Suprapubic skin (tissue), 4 donors: ENCODE measurements around the gene MLST8. TPM values are rescaled to one million over a fixed set of nuclear protein-coding genes. Genes with fewer than 3 reads are reported as not detected.

Experiments used
- DNase-seq, 2 donors: peaks; one replicate each; pipeline ENCODE4 v3.0.0-alpha.2; 2019; ENCODE audit warnings: low spot score in 2 of 2
- H3K27ac ChIP-seq: fragments of 200-600 bp; sonication (generic); one replicate; pipeline ENCODE4 v1.5.1; 2019
- H3K27me3 ChIP-seq: fragments of 200-600 bp; sonication (generic); one replicate; pipeline ENCODE4 v1.5.1; 2019
- H3K36me3 ChIP-seq: fragments of 200-600 bp; sonication (generic); one replicate; pipeline ENCODE4 v1.5.1; 2019
- H3K4me1 ChIP-seq: fragments of 200-600 bp; sonication (generic); one replicate; pipeline ENCODE4 v1.5.1; 2019
- H3K4me3 ChIP-seq: fragments of 200-600 bp; sonication (generic); one replicate; pipeline ENCODE4 v1.5.1; 2019; ENCODE audit warnings: mild to moderate bottlenecking
- H3K9me3 ChIP-seq: fragments of 200-600 bp; sonication (generic); one replicate; pipeline ENCODE4 v1.5.1; 2019
- EP300 ChIP-seq: sonication (generic); formaldehyde crosslinking; IDR thresholded peaks from one replicate; pipeline ENCODE4 v1.6.1; 2017; ENCODE audit warnings: antibody characterized with exemption
- POLR2A ChIP-seq, 2 donors: fragments of 450-650 bp; IDR thresholded peaks; one replicate each; pipeline ENCODE4 v1.6.1; 2017; ENCODE audit warnings: antibody characterized with exemption in 2 of 2, mild to moderate bottlenecking in 2 of 2, moderate library complexity in 2 of 2
- POLR2AphosphoS5 ChIP-seq, 3 donors: sonication (generic); formaldehyde crosslinking; IDR thresholded peaks; one replicate each; pipeline ENCODE4 v1.6.1; 2017; ENCODE audit warnings: antibody characterized with exemption in 3 of 3
- WGBS: methylation state at CpG from one replicate; pipeline ENCODE4 v1.1.5; 2018; 5-methylcytosine and 5-hydroxymethylcytosine counted together
- total RNA-seq, 4 donors: library from RNA; depleted of rRNA; stranded (reverse); fragments of >200 nt; gene quantifications; one replicate each; pipeline ENCODE4 v1.1.0, GENCODE V29; 2016
- TF ChIP-seq, protein P1 (sequence below), 2 donors: fragments of 200-600 bp in 1 of 2; fragments of 450-650 bp in 1 of 2; sonication (generic) in 1 of 2; IDR thresholded peaks; one replicate each; pipeline ENCODE4 v1.5.1; 2016 to 2019; ENCODE audit warnings: antibody characterized with exemption in 2 of 2, mild to moderate bottlenecking in 1 of 2, moderate library complexity in 1 of 2

Gene MLST8
- total RNA-seq, 4 donors from 2014 or later, result 52.3 to 69.5 (median 55.1) TPM

GRCh38 chr16:2171601-2172178 lies 33.6 kb upstream of the MLST8 start:
- WGBS, result 95% methylated on average over 11 of the region's 28 CpGs
- H3K27ac ChIP-seq, result no peak overlapping the region
- H3K9me3 ChIP-seq, result no peaks in the 10 kb centered on the region
- H3K4me3 ChIP-seq, result no peak overlapping the region
- no peaks in the 10 kb centered on the region for H3K4me1 ChIP-seq
- H3K36me3 ChIP-seq, result peaks cover 84% of the 10 kb centered on the region
- H3K27me3 ChIP-seq, result no peaks in the 10 kb centered on the region
- TF ChIP-seq POLR2AphosphoS5 (IDR thresholded peaks at IDR 0.05) (no peak), EP300 (no peak), POLR2A (IDR thresholded peaks at IDR 0.05) (no peak)
- TF ChIP-seq, protein P1, sequence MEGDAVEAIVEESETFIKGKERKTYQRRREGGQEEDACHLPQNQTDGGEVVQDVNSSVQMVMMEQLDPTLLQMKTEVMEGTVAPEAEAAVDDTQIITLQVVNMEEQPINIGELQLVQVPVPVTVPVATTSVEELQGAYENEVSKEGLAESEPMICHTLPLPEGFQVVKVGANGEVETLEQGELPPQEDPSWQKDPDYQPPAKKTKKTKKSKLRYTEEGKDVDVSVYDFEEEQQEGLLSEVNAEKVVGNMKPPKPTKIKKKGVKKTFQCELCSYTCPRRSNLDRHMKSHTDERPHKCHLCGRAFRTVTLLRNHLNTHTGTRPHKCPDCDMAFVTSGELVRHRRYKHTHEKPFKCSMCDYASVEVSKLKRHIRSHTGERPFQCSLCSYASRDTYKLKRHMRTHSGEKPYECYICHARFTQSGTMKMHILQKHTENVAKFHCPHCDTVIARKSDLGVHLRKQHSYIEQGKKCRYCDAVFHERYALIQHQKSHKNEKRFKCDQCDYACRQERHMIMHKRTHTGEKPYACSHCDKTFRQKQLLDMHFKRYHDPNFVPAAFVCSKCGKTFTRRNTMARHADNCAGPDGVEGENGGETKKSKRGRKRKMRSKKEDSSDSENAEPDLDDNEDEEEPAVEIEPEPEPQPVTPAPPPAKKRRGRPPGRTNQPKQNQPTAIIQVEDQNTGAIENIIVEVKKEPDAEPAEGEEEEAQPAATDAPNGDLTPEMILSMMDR (IDR thresholded peaks at IDR 0.05), result no peak
- DNase-seq, result no peak

GRCh38 chr16:2172688-2173335 lies 32.4 kb upstream of the MLST8 start:
- WGBS, result 93% methylated on average over 27 of the region's 29 CpGs
- Histone ChIP-seq H3K36me3 (peaks cover 86% of the 10 kb centered on the region), H3K27ac (no peak overlapping the region), H3K27me3 (no peaks in the 10 kb centered on the region), H3K9me3 (no peaks in the 10 kb centered on the region), H3K4me3 (no peak overlapping the region), H3K4me1 (no peaks in the 10 kb centered on the region)
- TF ChIP-seq POLR2A (IDR thresholded peaks at IDR 0.05), result no peak
- TF ChIP-seq, protein P1 (IDR thresholded peaks at IDR 0.05), result no peak
- TF ChIP-seq POLR2AphosphoS5 (IDR thresholded peaks at IDR 0.05), result no peak
- no peak for TF ChIP-seq EP300
- no peak for DNase-seq

- Histone ChIP-seq H3K27me3 (no peaks in the 10 kb centered on the region), H3K36me3 (peaks cover 82% of the 10 kb centered on the region), H3K4me3 (no peak overlapping the region), H3K27ac (no peak overlapping the region), H3K4me1 (no peaks in the 10 kb centered on the region), H3K9me3 (no peaks in the 10 kb centered on the region)
- no peak for DNase-seq
- 100% methylated on average over 6 of the region's 14 CpGs for WGBS
- TF ChIP-seq POLR2A (IDR thresholded peaks at IDR 0.05) (no peak), POLR2AphosphoS5 (IDR thresholded peaks at IDR 0.05) (no peak), EP300 (no peak)
- TF ChIP-seq, protein P1 (IDR thresholded peaks at IDR 0.05), result no peak
Observed at GRCh38 chr16:2173366-2173765, 31.9 kb upstream of the MLST8 start.

- H3K27ac ChIP-seq, result no peak overlapping the region
- no peaks in the 10 kb centered on the region for H3K9me3 ChIP-seq
- no peaks in the 10 kb centered on the region for H3K4me1 ChIP-seq
Observed at GRCh38 chr16:2173916-2174315, 31.3 kb upstream of the MLST8 start.

More at GRCh38 chr16:2173916-2174315, 31.3 kb upstream of the MLST8 start:
- TF ChIP-seq EP300, result no peak
- TF ChIP-seq POLR2A (IDR thresholded peaks at IDR 0.05), result no peak
- TF ChIP-seq, protein P1 (IDR thresholded peaks at IDR 0.05), result no peak
- no peak for TF ChIP-seq POLR2AphosphoS5 (IDR thresholded peaks at IDR 0.05)
- WGBS, result 80% methylated on average over 2 of the region's 4 CpGs
- Histone ChIP-seq H3K36me3 (peaks cover 77% of the 10 kb centered on the region), H3K4me3 (no peak overlapping the region), H3K27me3 (no peaks in the 10 kb centered on the region)
- DNase-seq, result no peak
